GM23338 (cell line): ENCODE results near the gene SH3D19. TPM values are rescaled to one million over a fixed set of nuclear protein-coding genes. Genes with fewer than 3 reads are reported as not detected.

Experiments used
- ATAC-seq: fragments of 200-7000 bp; cut with Tn5 transposase; 3 replicates; pipeline ENCODE4 v1.9.1; 2020
- DNase-seq: peaks from one replicate; pipeline ENCODE4 v3.0.0-alpha.2; 2015; ENCODE audit warnings: low spot score
- H2AFZ ChIP-seq: fragments of 200-600 bp; sonication (generic); 2 replicates; pipeline ENCODE4 v1.8.0; 2016; ENCODE audit warnings: antibody characterized with exemption, mild to moderate bottlenecking, moderate library complexity
- H3F3A ChIP-seq: fragments of 200-600 bp; sonication (generic); replicated peaks from 2 replicates; pipeline ENCODE4 v1.8.0; 2017; ENCODE audit warnings: antibody characterized with exemption, mixed run types, low read depth
- H3K27ac ChIP-seq: fragments of 200-600 bp; sonication (generic); 2 replicates; pipeline ENCODE4 v1.6.1; 2016; ENCODE audit warnings: low read depth
- H3K27me3 ChIP-seq: fragments of 200-600 bp; sonication (generic); 2 replicates; pipeline ENCODE4 v1.8.0; 2016; ENCODE audit warnings: mild to moderate bottlenecking, mixed run types, moderate library complexity; ENCODE audit not compliant: insufficient read depth
- H3K36me3 ChIP-seq: fragments of 200-600 bp; sonication (generic); 2 replicates; pipeline ENCODE4 v1.8.0; 2016; ENCODE audit warnings: mild to moderate bottlenecking; ENCODE audit not compliant: insufficient read depth
- H3K4me1 ChIP-seq: fragments of 200-600 bp; sonication (generic); 2 replicates; pipeline ENCODE4 v1.8.0; 2016; ENCODE audit warnings: mild to moderate bottlenecking, moderate library complexity; ENCODE audit not compliant: insufficient read depth
- H3K4me2 ChIP-seq: fragments of 200-600 bp; sonication (generic); 2 replicates; pipeline ENCODE4 v1.7.1; 2017; ENCODE audit warnings: mixed run types
- H3K4me3 ChIP-seq: fragments of 200-600 bp; sonication (generic); 2 replicates; pipeline ENCODE4 v1.6.1; 2016; ENCODE audit warnings: mixed run types
- H3K79me2 ChIP-seq: fragments of 200-600 bp; sonication (generic); replicated peaks from 2 replicates; pipeline ENCODE4 v1.8.0; 2017; ENCODE audit warnings: mild to moderate bottlenecking; ENCODE audit not compliant: insufficient read depth
- H3K9me2 ChIP-seq: fragments of 200-600 bp; sonication (generic); 2 replicates; pipeline ENCODE4 v1.8.0; 2017; ENCODE audit not compliant: insufficient read depth
- H4K20me1 ChIP-seq: fragments of 200-600 bp; sonication (generic); replicated peaks from 2 replicates; pipeline ENCODE4 v1.8.0; 2017; ENCODE audit warnings: mild to moderate bottlenecking; ENCODE audit not compliant: insufficient read depth
- H3K27ac Mint-ChIP-seq: 2 replicates; pipeline ENCODE4 v1.8.0; 2020; ENCODE audit warnings: inconsistent platforms, mild to moderate bottlenecking, moderate library complexity, mixed read lengths
- H3K27me3 Mint-ChIP-seq: 3 replicates; pipeline ENCODE4 v1.8.0; 2022; ENCODE audit warnings: low read depth, mild to moderate bottlenecking, moderate library complexity, mixed read lengths, inconsistent platforms; ENCODE audit not compliant: insufficient read depth, poor library complexity
- H3K36me3 Mint-ChIP-seq: 3 replicates; pipeline ENCODE4 v1.8.0; 2021; ENCODE audit warnings: low read depth, mild to moderate bottlenecking, inconsistent platforms, moderate library complexity, mixed read lengths
- H3K4me1 Mint-ChIP-seq: 3 replicates; pipeline ENCODE4 v1.8.0; 2020; ENCODE audit warnings: mild to moderate bottlenecking, inconsistent platforms, mixed read lengths
- H3K4me3 Mint-ChIP-seq: 3 replicates; pipeline ENCODE4 v1.8.0; 2021; ENCODE audit warnings: moderate library complexity, mild to moderate bottlenecking, inconsistent platforms, mixed read lengths
- H3K9me3 Mint-ChIP-seq: 3 replicates; pipeline ENCODE4 v1.8.0; 2020; ENCODE audit warnings: moderate library complexity, mild to moderate bottlenecking, inconsistent platforms, mixed read lengths
- CTCF ChIP-seq, 2 experiments: fragments of 200-600 bp in 1 of 2; sonication (generic) in 1 of 2; conservative IDR thresholded peaks; 2 replicates each; pipeline versions ENCODE4 v1.5.1 to v1.6.1; 2016 to 2017; ENCODE audit warnings: antibody characterized with exemption in 2 of 2, low read depth in 2 of 2, mild to moderate bottlenecking in 2 of 2, moderate library complexity in 1 of 2
- EZH2 ChIP-seq: fragments of 200-600 bp; sonication (generic); IDR thresholded peaks from one replicate; pipeline ENCODE4 v1.8.0; 2017; ENCODE audit warnings: antibody characterized with exemption, mild to moderate bottlenecking, low read depth; ENCODE audit not compliant: unreplicated experiment
- JUNB ChIP-seq: IDR thresholded peaks from one replicate; pipeline ENCODE4 v1.6.1; 2016; ENCODE audit warnings: antibody characterized with exemption; ENCODE audit not compliant: unreplicated experiment
- ZNF462 ChIP-seq: fragments of 250-450 bp; sonication (Bioruptor Pico); IDR thresholded peaks from 2 replicates; pipeline ENCODE4 v1.5.0; 2020; ENCODE audit warnings: mild to moderate bottlenecking, moderate library complexity
- polyA plus RNA-seq: library from polyadenylated mRNA; unstranded; fragments of >200 nt; fragmentation: Nextera tagmentation; extraction: Ambion mirVana; gene quantifications from 2 replicates; pipeline ENCODE4 v1.2.1, GENCODE V29; 2016
- total RNA-seq: library from RNA; depleted of rRNA; stranded (reverse); fragments of >200 nt; shearing (Covaris generic); gene quantifications from 2 replicates; pipeline ENCODE4 v1.2.3, GENCODE V29; 2014

The SH3D19 gene
- total and polyA plus RNA-seq, 2 experiments from 2014 or later: 25.3 to 57.4 TPM

GRCh38 chr4:151192556-151193235, 132.7 kb downstream of the SH3D19 start:
- H3K4me1 ChIP-seq: no peaks in the 10 kb centered on the region
- no peak overlapping the region for H3K27ac Mint-ChIP-seq
- H3K4me1 Mint-ChIP-seq: no peaks in the 10 kb centered on the region
- TF ChIP-seq ZNF462 (CRISPR knock-in tag) (no peak), EZH2 (no peak), JUNB (no peak), CTCF (conservative IDR thresholded peaks at IDR 0.05; ENCODE audit: low read depth in 2 of 2) (no peak)
- peaks cover 40% of the 10 kb centered on the region for H3K36me3 Mint-ChIP-seq
- no peaks in the 10 kb centered on the region for H3K9me2 ChIP-seq
- no peaks in the 10 kb centered on the region; the same call in 1 of the 2 replicates for H3K36me3 ChIP-seq
- H3K9me3 Mint-ChIP-seq: peaks cover 35% of the 10 kb centered on the region
- DNase-seq (no peak), ATAC-seq (no peak)
- peaks cover 23% of the 10 kb centered on the region for H3K79me2 ChIP-seq
- H3K4me3 Mint-ChIP-seq: no peak overlapping the region
- no peak overlapping the region for H3K4me3 ChIP-seq
- no peak overlapping the region for H3K4me2 ChIP-seq
- no peaks in the 10 kb centered on the region for H3K27me3 Mint-ChIP-seq
- no peak overlapping the region for H3K27ac ChIP-seq
- no peaks in the 10 kb centered on the region for H3F3A ChIP-seq
- H4K20me1 ChIP-seq: no peaks in the 10 kb centered on the region
- H3K27me3 ChIP-seq: no peaks in the 10 kb centered on the region
- no peak overlapping the region for H2AFZ ChIP-seq
